Metanephros (tissue), 2 donors: ENCODE results near the gene ZNF207. TPM values are rescaled to one million over a fixed set of nuclear protein-coding genes. Genes with fewer than 3 reads are reported as not detected.

ENCODE experiments used
- small RNA-seq: library from RNA; depleted of rRNA; stranded (forward); fragments of <200 nt; gene quantifications from one replicate; pipeline ENCODE3, GENCODE V24; 2014; ENCODE audit warnings: low replicate concordance
- total RNA-seq: library from RNA; depleted of rRNA; stranded (reverse); fragments of >200 nt; gene quantifications from one replicate; pipeline ENCODE4 v1.2.3, GENCODE V29; 2014

The ZNF207 gene
- 204 TPM for total RNA-seq

DNA sequence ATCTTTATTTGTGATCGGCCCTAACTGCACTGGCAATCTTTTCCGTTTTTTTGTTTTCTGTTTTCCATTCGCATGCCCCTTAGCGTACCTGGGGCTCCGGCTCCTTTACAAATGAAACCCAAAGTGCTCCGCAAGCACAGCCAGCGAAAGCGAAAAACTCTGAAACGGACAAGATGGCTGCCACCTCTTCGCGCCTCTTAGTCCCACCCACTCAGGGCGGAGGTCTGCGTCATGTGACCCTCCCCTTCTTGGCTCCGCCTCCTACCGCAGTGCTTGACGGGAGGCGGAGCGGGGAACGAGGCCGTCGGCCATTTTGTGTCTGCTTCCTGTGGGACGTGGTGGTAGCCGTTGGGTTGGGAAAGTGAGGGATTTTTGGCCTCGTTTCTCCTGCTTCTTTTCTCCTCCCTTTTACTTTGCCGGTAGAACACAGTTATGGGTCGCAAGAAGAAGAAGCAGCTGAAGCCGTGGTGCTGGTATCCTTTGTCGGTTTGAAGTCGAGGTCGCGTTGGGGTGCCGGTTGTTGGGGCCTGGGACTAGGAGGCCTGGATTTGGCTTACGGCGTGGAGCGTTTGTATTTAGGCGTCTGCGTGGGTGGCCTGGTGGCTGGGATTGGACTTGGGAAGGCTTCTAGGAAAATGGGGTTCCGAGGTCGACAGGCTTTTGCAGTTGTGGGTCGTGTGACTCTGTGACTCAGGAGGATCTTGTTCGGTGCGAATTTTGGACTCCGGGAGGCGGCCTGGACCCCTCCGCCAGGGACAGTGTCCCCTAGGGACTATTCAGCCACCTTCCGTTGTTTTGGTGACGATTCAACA is at the start of gene ZNF207:
Gene ZNF207 (plus strand): TSS at position 304 of the 812 bp plus-strand sequence. CDS start 129 bp downstream, at position 433.

DNA sequence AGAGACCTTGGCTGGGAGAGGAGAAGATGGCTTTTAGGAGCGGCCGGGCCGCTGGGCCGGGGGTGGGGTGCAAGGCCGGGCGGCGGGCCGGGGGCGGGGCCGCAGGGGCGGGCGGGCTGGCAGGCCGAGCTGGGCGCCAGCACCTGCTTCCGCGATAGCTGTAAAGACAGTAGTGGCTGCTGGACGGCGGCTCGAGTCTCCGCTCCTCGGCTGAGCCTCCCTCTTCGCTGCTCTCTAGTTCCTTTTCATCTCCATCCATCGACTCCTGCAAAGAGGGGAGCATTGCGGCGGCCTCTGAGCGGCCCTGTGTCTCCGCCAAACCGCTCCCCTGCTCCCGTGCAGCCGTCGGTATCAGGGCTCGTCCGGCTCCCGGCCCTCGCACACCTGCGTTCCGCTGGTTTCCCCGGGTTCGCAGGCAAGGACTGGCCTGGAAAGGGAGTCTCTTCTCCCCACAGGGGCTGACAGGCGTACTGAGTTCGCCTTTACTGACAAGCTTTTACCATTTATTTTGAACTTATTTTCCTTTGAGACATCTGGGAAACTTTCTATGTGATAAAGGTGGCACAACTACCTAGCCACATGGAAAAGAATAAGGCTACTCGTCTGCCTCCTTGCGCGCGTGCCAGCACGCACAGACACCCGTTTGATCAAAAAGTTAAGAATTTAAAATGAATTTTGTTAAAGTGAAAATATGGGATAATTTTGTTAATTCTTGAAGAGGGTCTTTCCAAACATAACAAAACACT is 7.9 kb upstream of the ZNF207 start, which contains the start of gene C17orf75:
Gene C17orf75 (minus strand): TSS at position 317 of the 746 bp plus-strand sequence. CDS start 34 bp downstream, at position 283.

Small RNAs within 50 kb of the gene (small RNA-seq; reads per million reads assigned to genes)
- not detected for gene AC005899.6

Other genes starting within 250 kb of the ZNF207 start
- 48.3 TPM for gene RHOT1, start 207.7 kb upstream of the ZNF207 start, total RNA-seq
- gene RHBDL3, start 84.3 kb upstream of the ZNF207 start, total RNA-seq = 1.3 TPM
- gene C17orf75, start 8.0 kb upstream of the ZNF207 start, total RNA-seq = 36.1 TPM
- 54.2 TPM for gene PSMD11, start 94.4 kb downstream of the ZNF207 start, total RNA-seq
- gene CDK5R1, start 136.8 kb downstream of the ZNF207 start, total RNA-seq = 2.3 TPM